ENCODE data around the gene TSPO2. TPM values are rescaled to one million over a fixed set of nuclear protein-coding genes. Genes with fewer than 3 reads are reported as not detected.

The TSPO2 gene, protein sequence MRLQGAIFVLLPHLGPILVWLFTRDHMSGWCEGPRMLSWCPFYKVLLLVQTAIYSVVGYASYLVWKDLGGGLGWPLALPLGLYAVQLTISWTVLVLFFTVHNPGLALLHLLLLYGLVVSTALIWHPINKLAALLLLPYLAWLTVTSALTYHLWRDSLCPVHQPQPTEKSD
- not detected for total RNA-seq (2021; fragmentation: NEBNext Ultra II Directional; extraction: Animal tissue kit (Norgen Biotek cat#: 25700))
- long read RNA-seq = 0 reads

DNA sequence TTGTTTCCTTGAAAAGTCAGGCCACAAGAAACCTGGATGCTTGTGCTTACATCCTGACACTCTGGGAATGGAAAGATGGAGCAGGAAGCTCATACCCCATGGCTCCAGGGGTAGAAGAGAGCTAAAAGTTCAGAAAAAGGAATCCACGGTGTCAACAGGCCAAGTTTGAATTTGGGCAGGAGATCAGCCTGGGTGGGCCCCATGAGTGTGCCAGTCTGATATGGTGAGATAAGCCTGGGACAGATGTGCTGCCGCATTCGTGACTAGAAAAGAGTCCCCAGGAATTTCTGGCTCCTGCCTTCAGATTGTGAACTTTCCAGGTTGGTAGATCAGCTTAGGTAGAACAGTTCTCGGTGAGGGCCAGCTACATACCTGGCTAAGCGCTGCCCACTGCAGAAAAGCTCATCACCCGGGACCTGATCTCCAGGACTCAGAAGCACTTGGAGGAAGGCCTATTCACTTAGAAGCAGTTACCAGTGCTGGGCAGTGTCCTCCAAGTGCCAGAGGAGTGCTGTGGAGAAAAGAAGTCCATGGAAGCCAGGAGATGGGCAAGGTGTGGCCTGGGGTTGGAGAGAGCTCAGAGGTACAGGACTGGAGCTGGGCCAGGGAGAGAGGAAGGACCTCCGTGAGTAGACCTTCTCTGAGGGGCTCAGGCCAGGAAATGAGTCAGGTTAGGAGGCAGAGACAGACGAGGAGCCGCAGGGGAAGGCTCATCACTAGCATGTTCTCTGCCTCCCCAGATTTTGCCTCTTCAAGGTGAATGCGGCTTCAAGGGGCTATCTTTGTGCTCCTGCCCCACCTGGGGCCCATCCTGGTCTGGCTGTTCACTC lies at the start of gene TSPO2:
TSS of gene TSPO2 (plus strand) at position 242 of the 830 bp plus-strand sequence. CDS start at position 761, 519 bp downstream.
- Mint-ChIP-seq H3K27me3 (ENCODE audit: insufficient read depth) (peaks cover 17% of the 10 kb centered on the region), H3K36me3 (ENCODE audit: low read depth) (no peaks in the 10 kb centered on the region), H3K4me1 (ENCODE audit: low read depth) (peaks cover 18% of the 10 kb centered on the region), H3K27ac (no peak within 1 kb of the TSS), H3K4me3 (no peak within 1 kb of the TSS), H3K9me3 (no peaks in the 10 kb centered on the region)
- TF ChIP-seq, protein P1, sequence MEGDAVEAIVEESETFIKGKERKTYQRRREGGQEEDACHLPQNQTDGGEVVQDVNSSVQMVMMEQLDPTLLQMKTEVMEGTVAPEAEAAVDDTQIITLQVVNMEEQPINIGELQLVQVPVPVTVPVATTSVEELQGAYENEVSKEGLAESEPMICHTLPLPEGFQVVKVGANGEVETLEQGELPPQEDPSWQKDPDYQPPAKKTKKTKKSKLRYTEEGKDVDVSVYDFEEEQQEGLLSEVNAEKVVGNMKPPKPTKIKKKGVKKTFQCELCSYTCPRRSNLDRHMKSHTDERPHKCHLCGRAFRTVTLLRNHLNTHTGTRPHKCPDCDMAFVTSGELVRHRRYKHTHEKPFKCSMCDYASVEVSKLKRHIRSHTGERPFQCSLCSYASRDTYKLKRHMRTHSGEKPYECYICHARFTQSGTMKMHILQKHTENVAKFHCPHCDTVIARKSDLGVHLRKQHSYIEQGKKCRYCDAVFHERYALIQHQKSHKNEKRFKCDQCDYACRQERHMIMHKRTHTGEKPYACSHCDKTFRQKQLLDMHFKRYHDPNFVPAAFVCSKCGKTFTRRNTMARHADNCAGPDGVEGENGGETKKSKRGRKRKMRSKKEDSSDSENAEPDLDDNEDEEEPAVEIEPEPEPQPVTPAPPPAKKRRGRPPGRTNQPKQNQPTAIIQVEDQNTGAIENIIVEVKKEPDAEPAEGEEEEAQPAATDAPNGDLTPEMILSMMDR (IDR thresholded peaks at IDR 0.05) = no peak
- DNase-seq = no peak

DNA sequence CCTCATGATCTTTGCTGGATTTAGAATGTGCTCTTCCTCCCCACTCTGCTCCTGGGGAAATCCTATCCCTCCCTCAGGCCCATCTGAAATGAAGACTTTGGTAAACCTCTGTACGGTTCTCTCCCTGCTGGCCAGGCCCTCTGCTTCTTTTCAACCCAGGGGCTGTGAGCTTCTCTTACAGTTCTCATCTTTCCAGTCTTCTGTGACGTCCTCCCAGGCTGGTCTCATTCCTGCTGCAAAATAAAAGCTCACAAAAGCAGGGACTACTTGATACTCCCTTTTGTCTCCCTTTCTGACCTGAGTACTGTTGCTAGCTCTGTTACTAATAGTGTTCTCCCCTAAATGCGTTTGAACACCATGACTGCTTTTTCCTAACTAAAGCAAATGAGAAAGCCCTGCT lies 49.5 kb upstream of the TSPO2 start:
- Mint-ChIP-seq H3K4me3 (no peak overlapping the region), H3K27ac (no peak overlapping the region)
- DNase-seq = no peak

DNA sequence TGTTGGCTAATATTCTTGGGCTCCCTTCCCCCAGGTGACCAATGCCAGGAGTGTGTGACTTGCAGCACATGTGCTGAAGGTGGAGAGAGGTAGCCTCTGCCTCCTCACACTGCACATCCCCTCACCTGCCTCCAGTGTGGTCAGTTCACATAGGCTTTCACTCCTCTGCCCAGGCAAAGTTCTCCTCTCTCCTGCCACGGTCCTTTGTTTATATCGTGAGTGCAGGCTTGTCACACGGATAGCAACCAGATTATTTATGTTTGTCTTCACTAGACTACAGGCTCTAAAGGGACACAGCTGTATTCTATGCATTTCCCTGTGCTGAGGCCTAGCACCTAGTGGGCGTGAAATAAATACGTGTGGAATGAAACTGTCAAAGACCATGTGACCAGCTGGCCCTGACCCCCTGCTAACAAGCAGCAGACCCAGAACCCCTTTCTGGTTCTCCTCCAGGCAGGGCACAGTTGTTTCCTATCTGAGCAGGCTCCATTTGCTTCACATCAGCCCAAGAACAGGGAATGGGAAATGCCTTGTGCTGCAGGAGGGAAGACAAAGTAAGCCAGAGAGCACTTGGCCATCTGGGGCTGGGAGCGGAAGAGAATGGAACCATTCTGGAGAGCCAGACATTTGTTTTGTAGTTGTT lies 45.6 kb upstream of the TSPO2 start:
- Mint-ChIP-seq H3K36me3 (ENCODE audit: low read depth) (no peaks in the 10 kb centered on the region), H3K4me1 (ENCODE audit: low read depth) (peaks cover 17% of the 10 kb centered on the region), H3K4me3 (no peak overlapping the region), H3K9me3 (no peaks in the 10 kb centered on the region), H3K27me3 (ENCODE audit: insufficient read depth) (peaks cover 10% of the 10 kb centered on the region), H3K27ac (peak overlapping the region; percentile 79)
- TF ChIP-seq, protein P1 (IDR thresholded peaks at IDR 0.05) = no peak
- DNase-seq = peak; percentile 7

More for the DNA sequence above, 49.5 kb upstream of the TSPO2 start:
- H3K36me3 Mint-ChIP-seq (ENCODE audit: low read depth) = no peaks in the 10 kb centered on the region
- H3K27me3 Mint-ChIP-seq (ENCODE audit: insufficient read depth) = peaks cover 20% of the 10 kb centered on the region
- TF ChIP-seq, protein P1 (IDR thresholded peaks at IDR 0.05) = no peak
- peaks cover 15% of the 10 kb centered on the region for H3K4me1 Mint-ChIP-seq (ENCODE audit: low read depth)
- H3K9me3 Mint-ChIP-seq = no peaks in the 10 kb centered on the region

DNA sequence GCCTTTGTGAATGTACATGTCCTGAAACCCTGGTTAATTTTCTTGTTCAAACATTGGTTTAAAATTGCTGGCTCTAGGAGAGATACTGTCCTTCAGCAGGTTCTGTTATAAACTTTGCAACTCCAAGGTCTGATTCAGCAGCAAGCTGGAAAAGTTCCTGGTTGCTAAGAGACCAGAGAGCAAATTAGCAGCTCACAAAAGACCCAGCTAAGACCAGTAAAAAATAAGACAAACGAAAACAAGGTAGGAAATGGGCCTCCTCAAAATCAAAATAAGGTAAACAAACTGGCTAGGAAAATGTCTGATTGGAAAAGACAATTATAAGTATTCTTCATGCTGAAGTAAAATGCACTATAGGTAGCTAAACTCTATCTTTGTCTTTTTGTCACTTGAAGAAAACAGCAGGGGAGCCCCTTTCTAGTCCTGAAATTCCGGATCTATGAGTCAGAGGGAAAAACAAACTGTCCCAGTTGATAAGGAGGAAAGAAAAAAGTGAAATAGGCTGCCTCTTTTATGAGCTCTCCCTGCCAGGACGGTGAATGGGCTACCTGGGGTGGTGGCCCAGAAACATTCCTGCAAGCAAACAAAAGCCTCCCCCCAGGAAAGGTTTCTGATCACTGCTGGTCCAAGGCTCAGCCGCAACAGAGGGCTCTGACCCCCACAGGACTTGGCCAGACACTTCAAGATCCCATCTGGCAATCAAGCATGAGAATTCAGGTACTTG lies 44.9 kb upstream of the TSPO2 start:
- Mint-ChIP-seq H3K27ac (peak overlapping the region; percentile 79), H3K4me3 (peak overlapping the region; percentile 40; the same call in 1 of the 2 replicates)
- peak; percentile 75 for DNase-seq

More for the DNA sequence above, 44.9 kb upstream of the TSPO2 start:
- Mint-ChIP-seq H3K27me3 (ENCODE audit: insufficient read depth) (peaks cover 7% of the 10 kb centered on the region), H3K9me3 (no peaks in the 10 kb centered on the region), H3K36me3 (ENCODE audit: low read depth) (no peaks in the 10 kb centered on the region), H3K4me1 (ENCODE audit: low read depth) (peaks cover 17% of the 10 kb centered on the region)
- TF ChIP-seq, protein P1 (IDR thresholded peaks at IDR 0.05) = no peak

All from HFFc6 (cell line).